Chondrocyte (in vitro differentiated cells): ENCODE measurements around the gene EDC4. TPM values are rescaled to one million over a fixed set of nuclear protein-coding genes. Genes with fewer than 3 reads are reported as not detected.

Experiments used
- DNase-seq: peaks from one replicate; pipeline ENCODE4 v3.0.0; 2021; ENCODE audit warnings: mixed read lengths, low spot score
- H3K27ac Mint-ChIP-seq: one replicate; pipeline ENCODE4 v1.8.0; 2021; ENCODE audit warnings: mild to moderate bottlenecking, moderate library complexity, mixed read lengths; ENCODE audit not compliant: unreplicated experiment
- H3K27me3 Mint-ChIP-seq: 2 replicates; pipeline ENCODE4 v1.8.0; 2021; ENCODE audit warnings: low read depth, mixed read lengths
- H3K36me3 Mint-ChIP-seq: 2 replicates; pipeline ENCODE4 v1.8.0; 2021; ENCODE audit warnings: low read depth, mixed read lengths
- H3K4me1 Mint-ChIP-seq: 2 replicates; pipeline ENCODE4 v1.8.0; 2021; ENCODE audit warnings: low read depth, mild to moderate bottlenecking, mixed read lengths
- H3K4me3 Mint-ChIP-seq: one replicate; pipeline ENCODE4 v1.8.0; 2021; ENCODE audit warnings: mild to moderate bottlenecking, moderate library complexity, mixed read lengths; ENCODE audit not compliant: unreplicated experiment
- H3K9me3 Mint-ChIP-seq: 2 replicates; pipeline ENCODE4 v1.8.0; 2021; ENCODE audit warnings: low read depth, mixed read lengths
- CTCF ChIP-seq: fragments of 200-600 bp; sonication (generic); IDR thresholded peaks from 2 replicates; pipeline ENCODE4 v1.5.0; 2021; ENCODE audit warnings: antibody characterized with exemption, mild to moderate bottlenecking, moderate library complexity
- total RNA-seq: library from RNA; stranded (reverse); gene quantifications from 3 replicates; pipeline ENCODE4 v1.2.1, GENCODE V29; 2021

Gene EDC4
- total RNA-seq, 1 donor from 2014 or later: 67.9 TPM

GRCh38 chr16:67886387-67886786 lies 13.5 kb downstream of the EDC4 start:
- no peaks in the 10 kb centered on the region for H3K9me3 Mint-ChIP-seq
- H3K27me3 Mint-ChIP-seq: no peaks in the 10 kb centered on the region
- no peak for DNase-seq
- H3K27ac Mint-ChIP-seq: no peak overlapping the region
- no peak for TF ChIP-seq CTCF
- no peak overlapping the region for H3K4me3 Mint-ChIP-seq
- peaks cover 18% of the 10 kb centered on the region for H3K36me3 Mint-ChIP-seq
- H3K4me1 Mint-ChIP-seq: peaks cover 4% of the 10 kb centered on the region

- H3K9me3 Mint-ChIP-seq: no peaks in the 10 kb centered on the region
- H3K4me3 Mint-ChIP-seq: no peak overlapping the region
- H3K27me3 Mint-ChIP-seq: no peaks in the 10 kb centered on the region
- H3K4me1 Mint-ChIP-seq: peaks cover 13% of the 10 kb centered on the region
- TF ChIP-seq CTCF: no peak
- peaks cover 10% of the 10 kb centered on the region for H3K36me3 Mint-ChIP-seq
- H3K27ac Mint-ChIP-seq: no peak overlapping the region
- DNase-seq: no peak
These were observed 15.5 kb downstream of the EDC4 start for GRCh38 chr16:67888331-67888730.

GRCh38 chr16:67892375-67892774 lies 19.5 kb downstream of the EDC4 start:
- no peak for DNase-seq
- peak overlapping the region; percentile 91 for H3K27ac Mint-ChIP-seq
- no peaks in the 10 kb centered on the region for H3K9me3 Mint-ChIP-seq
- H3K4me3 Mint-ChIP-seq: peak overlapping the region; percentile 74
- peaks cover 32% of the 10 kb centered on the region for H3K4me1 Mint-ChIP-seq
- no peaks in the 10 kb centered on the region for H3K27me3 Mint-ChIP-seq
- TF ChIP-seq CTCF: no peak
- H3K36me3 Mint-ChIP-seq: no peaks in the 10 kb centered on the region

GRCh38 chr16:67892899-67893742 lies 20.3 kb downstream of the EDC4 start, which contains the start of gene PSKH1:
Gene PSKH1 (plus strand): TSS chr16:67893254. CDS start chr16:67908750, 15,496 bp downstream.
- H3K27ac Mint-ChIP-seq: peak within 1 kb of the TSS; percentile 95
- H3K36me3 Mint-ChIP-seq: no peaks in the 10 kb centered on the region
- no peaks in the 10 kb centered on the region for H3K9me3 Mint-ChIP-seq
- peak; percentile 98 for DNase-seq
- H3K27me3 Mint-ChIP-seq: no peaks in the 10 kb centered on the region
- H3K4me3 Mint-ChIP-seq: peak within 1 kb of the TSS; percentile 90
- peaks cover 35% of the 10 kb centered on the region for H3K4me1 Mint-ChIP-seq
- peak; percentile 23 for TF ChIP-seq CTCF

GRCh38 chr16:67893743-67894399 lies 21.0 kb downstream of the EDC4 start:
- Mint-ChIP-seq H3K27me3 (no peaks in the 10 kb centered on the region), H3K36me3 (no peaks in the 10 kb centered on the region), H3K4me3 (peak overlapping the region; percentile 90), H3K4me1 (peaks cover 35% of the 10 kb centered on the region), H3K9me3 (no peaks in the 10 kb centered on the region), H3K27ac (peak overlapping the region; percentile 95)
- DNase-seq: no peak
- TF ChIP-seq CTCF: no peak
